Heart left ventricle (tissue), 16 donors: ENCODE results near the gene KIF11. TPM values are rescaled to one million over a fixed set of nuclear protein-coding genes. Genes with fewer than 3 reads are reported as not detected.
"Not testable (repeated sequence)": the region's sequence is repeated elsewhere in the genome, so short reads cannot be mapped to it uniquely, and the experiment has no call there.

Experiments used
- ATAC-seq, 4 donors: fragments of 200-7000 bp; cut with Tn5 transposase; one replicate each; pipeline ENCODE4 v1.9.1; 2020 to 2022; ENCODE audit warnings: moderate library complexity in 4 of 4, mild to moderate bottlenecking in 3 of 4, moderate number of reproducible peaks in 1 of 4
- DNase-seq, 5 donors: peaks; one replicate each; pipeline ENCODE4 v3.0.0-alpha.2; 2020
- H3K27ac ChIP-seq, 12 donors: fragments of 200-600 bp; sonication (generic) in 4 of 12; one replicate each; pipeline versions ENCODE4 v1.5.0 to v1.8.0; 2016 to 2022; ENCODE audit warnings: mild to moderate bottlenecking in 2 of 12
- H3K27me3 ChIP-seq, 9 donors: fragments of 200-600 bp; sonication (generic) in 2 of 9; one replicate each; pipeline versions ENCODE4 v1.5.1 to v1.8.0; 2016 to 2022; ENCODE audit warnings: mild to moderate bottlenecking in 3 of 9
- H3K36me3 ChIP-seq, 9 donors: fragments of 200-600 bp; sonication (generic) in 2 of 9; one replicate each; pipeline versions ENCODE4 v1.5.0 to v1.8.0; 2018 to 2022; ENCODE audit warnings: mild to moderate bottlenecking in 2 of 9
- H3K4me1 ChIP-seq, 12 donors: fragments of 200-600 bp; sonication (generic) in 4 of 12; one replicate each; pipeline versions ENCODE4 v1.5.0 to v1.8.0; 2016 to 2022; ENCODE audit warnings: mild to moderate bottlenecking in 3 of 12
- H3K4me3 ChIP-seq, 12 donors: fragments of 200-600 bp; sonication (generic) in 4 of 12; one replicate each; pipeline versions ENCODE4 v1.5.0 to v1.8.0; 2017 to 2022; ENCODE audit warnings: mild to moderate bottlenecking in 9 of 12, moderate library complexity in 4 of 12
- H3K9me3 ChIP-seq, 12 donors: fragments of 200-600 bp; sonication (generic) in 4 of 12; one replicate each; pipeline versions ENCODE4 v1.5.0 to v1.8.0; 2016 to 2022; ENCODE audit warnings: mild to moderate bottlenecking in 1 of 12
- CTCF ChIP-seq, 12 donors: fragments of 200-600 bp; sonication (generic) in 4 of 12; IDR thresholded peaks; one replicate each; pipeline versions ENCODE4 v1.5.0 to v1.8.0; 2018 to 2022; ENCODE audit warnings: antibody characterized with exemption in 12 of 12, mild to moderate bottlenecking in 5 of 12
- POLR2A ChIP-seq, 2 donors: fragments of 450-650 bp; IDR thresholded peaks; one replicate each; pipeline ENCODE4 v1.6.1; 2017; ENCODE audit warnings: antibody characterized with exemption in 2 of 2, mild to moderate bottlenecking in 2 of 2, moderate library complexity in 2 of 2
- WGBS, 4 donors: extraction: QIAGEN DNeasy Blood & Tissue Kit in 2 of 4; methylation state at CpG; one replicate each; pipeline versions ENCODE4 v1.1.5 to v1.1.7; 2013 to 2018; 5-methylcytosine and 5-hydroxymethylcytosine counted together
- intact Hi-C, 10 donors: fragments of 100-400 bp; cut with DNase I; formaldehyde crosslinking; loops; one replicate each; pipeline versions ENCODE4 v1.11.1 to v1.14.2; 2022
- polyA plus RNA-seq, 2 donors: library from polyadenylated mRNA; stranded (reverse); fragments of 200-250 nt; gene quantifications; one replicate each; pipeline ENCODE4 v1.2.3, GENCODE V29; 2013
- total RNA-seq, 9 donors: library from RNA; depleted of rRNA in 2 of 9; stranded (reverse); fragments of >200 nt in 2 of 9; fragmentation: NEBNext Ultra II Directional in 3 of 9; extraction: Animal tissue kit (Norgen Biotek cat#: 25700) in 3 of 9; gene quantifications; one replicate each; pipeline versions ENCODE4 v1.1.0 to v1.2.4, GENCODE V29; 2016 to 2023
- donor health status: ischemic (EF 13 %, LVEDD 7.1; RV severe dilation, severe dysfunction).
- donor health status: healthy with polysubstance abuse.
- donor health status: DM: no; HTN: yes; CAD: no.
- donor health status: DM: no; HTN: no; CAD: no.
- donor health status: ischemic (EF 25% LVEDD 6.9; RV normal size, moderate dysfunction).
- donor health status: ischemic (EF 25% LVEDD 5.7; RV mildly dilated, moderate dysfunction).
- donor health status: healthy.
- donor health status: DM: yes; HTN: yes; CAD: no.
- donor health status: ischemic (EF 35%, LVEDD 5.7; RV mildly dilated, moderate dysfunction).
- donor health status: nonischemic (EF 11% LVEDD 7.7; RV severe dilation, severe dysfunction).
- donor health status: DM: yes; HTN: yes; CAD: no.
- donor health status: PGD.
- donor health status: ischemic (EF 29% LVEDD 5.4; RV normal size, mild dysfunction).
- donor health status: nonischemic (EF 23%, LVEDD 6.1; RV moderate dilation, normal function).

Gene KIF11
- total and polyA plus RNA-seq, 11 donors: 0.11 to 7.0 (median 0.75) TPM

- ATAC-seq (no peak), DNase-seq (no peak)
- H3K36me3 ChIP-seq: peaks cover 0 to 3% (median 0%) of the 10 kb centered on the region in 9 donors
- intact Hi-C loops: no loop called here
- H3K27me3 ChIP-seq: no peaks in the 10 kb centered on the region
- 67 to 92% (median 86%) methylated on average over 1 of the region's 1 CpG for WGBS, 4 donors
- no peak overlapping the region for H3K4me3 ChIP-seq
- no peak for TF ChIP-seq POLR2A (IDR thresholded peaks at IDR 0.05)
- TF ChIP-seq CTCF (IDR thresholded peaks at IDR 0.05): no peak
- H3K9me3 ChIP-seq: peaks cover 0 to 7% (median 0%) of the 10 kb centered on the region in 12 donors
- H3K27ac ChIP-seq: no peak overlapping the region
- no peaks in the 10 kb centered on the region for H3K4me1 ChIP-seq
Observed at GRCh38 chr10:92641492-92641891, 48.6 kb downstream of the KIF11 start.

GRCh38 chr10:92644921-92645320, 52.0 kb downstream of the KIF11 start:
- H3K4me3 ChIP-seq: no peak overlapping the region
- peaks cover 0 to 18% (median 0%) of the 10 kb centered on the region in 9 donors for H3K36me3 ChIP-seq
- intact Hi-C loops: no loop called here
- H3K4me1 ChIP-seq: no peaks in the 10 kb centered on the region
- DNase-seq: no peak
- TF ChIP-seq POLR2A (IDR thresholded peaks at IDR 0.05) (no peak), CTCF (IDR thresholded peaks at IDR 0.05) (no peak)
- ATAC-seq: no peak
- peaks cover 0 to 7% (median 0%) of the 10 kb centered on the region in 12 donors for H3K9me3 ChIP-seq
- H3K27me3 ChIP-seq: no peaks in the 10 kb centered on the region
- WGBS, 4 donors: 95 to 100% (median 97%) methylated on average over 2 of the region's 2 CpGs
- H3K27ac ChIP-seq: no peak overlapping the region

- intact Hi-C loops, H3K9me3 ChIP-seq, ATAC-seq, H3K4me1 ChIP-seq, H3K27ac ChIP-seq, H3K4me3 ChIP-seq, DNase-seq, H3K27me3 ChIP-seq: not testable (repeated sequence)
- 92 to 98% (median 95%) methylated on average over 3 of the region's 3 CpGs for WGBS, 4 donors
- peaks cover 0 to 34% (median 0%) of the 10 kb centered on the region in 9 donors for H3K36me3 ChIP-seq
Observed at GRCh38 chr10:92650864-92651263, 57.9 kb downstream of the KIF11 start.

GRCh38 chr10:92655426-92655825, 62.5 kb downstream of the KIF11 start:
- intact Hi-C loops: no loop called here
- ATAC-seq: no peak
- no peak overlapping the region for H3K27ac ChIP-seq
- no peaks in the 10 kb centered on the region for H3K27me3 ChIP-seq
- TF ChIP-seq POLR2A (IDR thresholded peaks at IDR 0.05) (no peak), CTCF (IDR thresholded peaks at IDR 0.05) (no peak)
- no peak for DNase-seq
- WGBS, 4 donors: 90 to 100% (median 92%) methylated on average over 1 of the region's 1 CpG
- no peaks in the 10 kb centered on the region for H3K4me1 ChIP-seq
- H3K4me3 ChIP-seq: no peak overlapping the region
- H3K36me3 ChIP-seq: peaks cover 0 to 19% (median 0%) of the 10 kb centered on the region in 9 donors
- H3K9me3 ChIP-seq: no peaks in the 10 kb centered on the region

- intact Hi-C loops: no loop called here
- no peak overlapping the region for H3K4me3 ChIP-seq
- ATAC-seq (no peak), DNase-seq (no peak)
- 88 to 97% (median 94%) methylated on average over 7 of the region's 7 CpGs for WGBS, 4 donors
- no peak for TF ChIP-seq POLR2A (IDR thresholded peaks at IDR 0.05)
- no peak for TF ChIP-seq CTCF (IDR thresholded peaks at IDR 0.05)
- peaks cover 0 to 18% (median 0%) of the 10 kb centered on the region in 9 donors for H3K36me3 ChIP-seq
- no peaks in the 10 kb centered on the region for H3K27me3 ChIP-seq
- H3K9me3 ChIP-seq: peaks cover 0 to 6% (median 0%) of the 10 kb centered on the region in 12 donors
- no peaks in the 10 kb centered on the region for H3K4me1 ChIP-seq
- H3K27ac ChIP-seq: no peak overlapping the region
Observed at GRCh38 chr10:92656266-92656961, 63.5 kb downstream of the KIF11 start.
